Measurements from ENCODE around the gene SAMD10.
"Not testable (repeated sequence)": the region's sequence is repeated elsewhere in the genome, so short reads cannot be mapped to it uniquely, and the experiment has no call there.

Gene SAMD10

DNA sequence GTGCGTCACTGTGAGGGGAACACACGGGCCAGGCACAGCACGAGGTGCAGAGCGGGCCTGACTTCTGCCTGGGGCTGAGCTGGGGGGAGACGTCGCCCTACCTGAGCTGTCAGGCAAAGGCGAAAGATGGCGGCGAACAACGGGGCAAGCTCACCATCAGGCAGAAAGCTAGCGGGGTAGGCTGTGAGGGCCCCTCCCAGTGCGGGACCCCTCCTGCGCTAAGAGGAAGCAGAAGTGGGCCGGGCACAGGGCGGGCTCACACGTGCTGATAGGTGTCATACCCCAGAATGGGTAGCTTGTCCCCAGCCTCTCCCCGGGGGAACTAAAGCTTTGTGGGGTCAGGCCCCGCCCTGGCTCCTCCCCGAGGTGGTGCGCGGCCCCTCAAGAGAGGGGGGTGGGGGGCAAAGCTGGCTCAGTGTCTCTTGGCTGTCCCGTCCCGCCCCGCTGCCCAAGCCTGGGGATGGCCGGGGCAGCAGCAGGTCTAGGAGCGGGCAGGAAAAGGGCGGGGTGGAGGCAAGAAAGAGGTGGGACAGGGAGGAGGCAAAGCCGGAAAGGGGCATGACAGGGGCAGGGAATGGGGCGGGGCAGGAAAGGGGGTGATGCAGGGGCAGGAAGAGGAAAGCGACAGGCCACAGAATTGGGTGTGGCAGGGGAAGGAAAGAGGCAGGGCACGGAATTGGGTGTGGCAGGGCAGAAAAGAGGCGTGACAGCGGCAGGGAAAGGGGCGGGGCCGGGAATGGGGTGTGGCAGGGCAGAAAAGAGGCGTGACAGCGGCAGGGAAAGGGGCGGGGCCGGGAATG, 38.0 kb downstream of the SAMD10 start:
- no peak for DNase-seq (ENCODE audit: low spot score)

DNA sequence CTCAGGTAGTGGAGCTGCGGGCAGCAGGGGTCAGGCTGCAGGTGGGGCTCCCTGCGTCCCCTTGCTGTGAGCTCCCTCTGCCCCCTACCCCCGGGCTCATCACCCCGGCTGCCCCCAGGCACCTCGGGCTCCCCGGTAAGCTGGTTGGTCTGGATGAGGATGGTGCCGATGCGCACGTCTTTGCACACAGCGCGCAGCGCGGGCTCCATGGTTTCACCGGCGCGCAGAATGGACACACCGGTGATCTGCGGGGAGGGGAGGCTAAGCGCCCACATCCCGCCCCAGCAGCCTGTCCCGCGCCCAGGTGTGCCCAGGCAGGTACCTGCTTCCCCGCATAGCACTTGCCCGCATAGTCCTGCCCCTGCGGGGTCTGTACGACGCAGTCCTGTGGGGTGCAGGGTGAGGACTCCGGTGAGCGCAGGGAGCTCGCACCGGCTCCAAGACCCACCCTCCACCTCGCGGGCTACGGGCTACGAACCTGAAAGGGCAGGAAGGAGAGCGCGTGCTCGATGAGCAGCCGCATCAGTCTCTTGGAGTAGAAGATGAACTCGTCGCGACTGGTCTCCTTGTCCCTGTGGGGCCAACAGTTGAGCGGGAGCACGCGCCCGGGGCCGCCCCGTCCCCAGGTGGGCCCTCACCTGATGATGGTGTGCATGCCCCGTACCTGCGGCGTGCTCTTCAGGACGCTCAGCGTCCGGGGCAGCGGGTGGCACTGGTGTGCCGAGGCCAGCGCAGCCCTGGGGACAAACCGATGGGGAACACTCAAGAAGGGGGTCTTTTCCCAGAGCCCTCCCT, 38.8 kb downstream of the SAMD10 start:
- DNase-seq (ENCODE audit: low spot score): no peak

DNA sequence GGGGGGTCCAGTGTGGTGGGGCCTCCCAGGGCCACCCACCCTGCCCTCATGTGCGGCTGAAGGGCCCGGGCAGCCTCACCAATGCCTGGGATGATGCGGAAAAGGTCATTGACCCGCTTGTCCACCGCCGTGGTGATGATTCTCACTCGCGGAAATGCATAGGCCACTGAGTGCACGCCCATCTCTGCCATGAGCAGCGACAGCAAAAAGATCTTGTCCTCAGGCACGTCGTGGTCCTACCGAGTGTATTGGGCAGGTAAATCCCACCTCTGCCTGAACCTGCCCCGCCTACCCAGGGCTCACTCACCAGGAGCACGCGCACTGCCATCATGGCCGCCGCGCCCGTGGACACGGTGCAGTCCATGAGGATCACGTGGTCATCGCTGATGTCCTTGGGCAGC, 39.4 kb downstream of the SAMD10 start:
- no peak for DNase-seq (ENCODE audit: low spot score)

DNA sequence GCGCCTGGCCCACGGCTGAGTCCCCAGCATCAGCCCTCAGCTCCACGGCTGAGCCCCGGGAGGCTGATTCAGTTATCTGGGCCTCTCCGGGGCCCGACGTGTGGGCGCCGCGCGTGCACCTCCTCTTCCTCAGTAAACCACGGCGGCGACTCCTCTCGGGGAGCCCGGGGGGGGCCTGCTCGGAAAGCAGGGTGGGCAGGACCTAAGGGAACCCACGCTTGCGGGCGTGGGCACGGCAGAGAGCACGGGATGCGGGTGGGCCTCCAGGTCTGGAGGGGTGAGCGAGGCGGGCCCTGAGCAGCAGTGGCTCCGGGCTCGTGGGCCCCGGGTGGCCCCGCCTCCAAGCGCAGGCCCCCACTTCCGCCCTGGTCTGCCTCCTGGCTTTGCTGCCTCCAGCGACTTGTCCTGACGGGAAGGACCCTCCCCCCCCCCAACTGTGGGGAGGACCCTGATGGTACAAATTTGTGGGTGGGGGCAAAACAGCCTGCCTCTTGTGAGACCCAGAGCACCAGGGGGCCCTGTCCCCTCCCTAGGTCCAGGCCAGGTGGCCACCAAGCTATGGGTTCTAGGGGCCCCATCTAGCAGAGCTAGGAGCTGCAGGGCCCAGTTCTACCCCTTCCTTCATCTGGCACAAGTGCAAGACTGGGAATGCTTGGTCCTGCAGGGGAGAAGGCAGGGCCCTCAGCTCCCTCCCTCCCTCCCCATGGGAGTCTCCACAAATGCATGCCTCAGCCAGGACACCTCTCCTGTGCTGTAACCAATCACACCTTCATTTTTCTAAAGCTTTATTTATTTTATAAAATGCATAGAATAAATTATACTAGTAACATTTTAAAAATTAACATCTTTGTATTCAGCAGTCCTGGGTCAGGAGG, 40.1 kb downstream of the SAMD10 start:
- no peak for DNase-seq (ENCODE audit: low spot score)

DNA sequence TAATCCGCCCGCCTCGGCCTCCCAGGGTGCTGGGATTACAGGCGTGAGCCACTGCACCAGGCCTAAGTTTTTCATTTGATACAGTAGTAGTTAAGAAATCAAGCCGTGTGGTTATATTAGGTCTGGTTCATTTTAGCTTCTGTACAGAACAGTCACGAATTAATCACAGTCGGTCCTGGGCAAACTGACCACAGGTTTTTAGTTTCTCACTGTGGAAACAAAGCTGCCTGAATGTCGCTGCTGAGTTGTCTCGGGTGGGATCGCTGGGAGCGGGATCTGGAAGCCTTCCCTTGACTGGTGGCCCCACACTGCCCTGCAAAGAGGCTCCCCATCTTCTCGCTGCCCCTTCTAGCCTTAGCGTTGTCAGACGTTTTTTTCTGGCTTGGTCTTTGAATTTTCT, 41.8 kb downstream of the SAMD10 start:
- no peak for DNase-seq (ENCODE audit: low spot score)

DNA sequence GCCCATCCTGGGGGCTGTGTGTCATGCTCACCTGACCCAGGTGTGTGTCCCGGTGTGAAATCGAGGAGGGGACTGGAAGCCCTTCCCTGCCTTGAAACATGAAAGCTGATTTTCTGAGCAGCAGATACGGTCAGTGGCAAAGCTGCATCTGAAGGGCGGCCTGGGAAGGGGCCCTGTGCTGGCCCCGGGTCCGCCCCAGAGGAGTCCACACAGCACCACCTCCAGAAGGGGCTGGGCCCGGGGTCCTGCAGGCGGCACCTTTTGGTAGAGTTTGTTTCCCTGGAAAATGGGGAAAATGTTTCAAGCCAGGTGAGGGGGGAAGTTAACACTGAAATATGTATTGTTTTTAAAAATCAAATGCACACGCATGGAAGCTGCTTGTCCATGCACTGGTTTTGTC, 44.0 kb downstream of the SAMD10 start:
- no peak for DNase-seq (ENCODE audit: low spot score)

DNA sequence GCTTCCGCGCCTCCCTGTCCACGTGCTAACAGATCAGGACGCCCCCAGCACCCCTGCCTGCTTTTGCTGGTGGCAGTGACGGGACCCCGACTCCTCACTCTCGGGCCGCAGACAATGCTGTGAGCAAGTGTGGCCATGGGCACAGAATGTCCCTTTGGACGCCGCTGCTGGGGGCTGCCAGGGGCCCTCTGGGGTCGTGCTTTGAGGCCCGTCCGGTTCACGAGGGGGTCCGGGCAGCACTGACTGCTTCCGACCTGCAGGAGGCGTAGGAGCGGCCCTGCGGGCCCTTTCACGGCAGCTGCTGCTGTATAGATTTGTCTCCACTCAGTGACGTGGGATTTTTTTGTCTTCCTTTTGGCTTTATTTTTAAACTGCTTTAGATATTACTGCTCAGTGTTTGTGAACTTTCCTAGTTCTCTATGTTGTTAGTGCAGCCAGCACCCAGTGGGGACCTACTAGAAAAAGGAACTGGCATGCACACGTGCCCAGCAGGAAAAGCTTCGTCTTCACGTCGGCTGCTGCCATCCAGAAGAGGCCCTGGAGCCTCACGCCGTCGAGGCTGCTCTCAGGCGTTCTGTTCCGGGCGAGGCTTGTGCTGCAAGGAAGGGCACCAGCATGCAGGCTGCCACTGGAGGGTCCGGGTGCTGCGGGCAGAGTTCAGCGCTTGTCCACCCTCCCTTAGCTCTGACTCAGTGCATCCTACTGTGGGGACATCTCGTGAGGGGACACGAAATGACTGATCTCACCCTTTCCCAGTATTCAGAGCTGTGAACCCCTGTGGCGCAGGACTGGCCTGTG, 45.0 kb downstream of the SAMD10 start:
- DNase-seq (ENCODE audit: low spot score): no peak

DNA sequence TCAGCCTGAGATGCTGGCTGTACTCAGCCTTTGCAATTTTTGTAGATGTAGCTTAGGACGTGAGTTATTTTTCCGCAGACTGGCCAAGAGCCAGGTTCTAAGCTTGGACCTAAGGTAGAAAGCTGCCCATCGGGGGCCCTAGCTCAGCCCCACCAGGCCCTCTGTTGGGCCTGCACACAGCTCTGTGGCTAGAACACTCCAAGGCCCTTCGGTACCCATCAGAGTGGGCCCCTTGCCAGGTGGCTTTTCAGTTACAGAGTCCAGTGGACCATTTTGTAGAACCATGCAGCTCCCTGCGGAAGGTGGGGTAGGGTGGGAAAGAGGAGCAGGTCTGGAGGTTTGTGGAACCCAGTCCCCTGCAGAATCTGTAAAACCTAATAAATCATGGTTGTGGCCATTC, 45.8 kb downstream of the SAMD10 start:
- no peak for DNase-seq (ENCODE audit: low spot score)

DNA sequence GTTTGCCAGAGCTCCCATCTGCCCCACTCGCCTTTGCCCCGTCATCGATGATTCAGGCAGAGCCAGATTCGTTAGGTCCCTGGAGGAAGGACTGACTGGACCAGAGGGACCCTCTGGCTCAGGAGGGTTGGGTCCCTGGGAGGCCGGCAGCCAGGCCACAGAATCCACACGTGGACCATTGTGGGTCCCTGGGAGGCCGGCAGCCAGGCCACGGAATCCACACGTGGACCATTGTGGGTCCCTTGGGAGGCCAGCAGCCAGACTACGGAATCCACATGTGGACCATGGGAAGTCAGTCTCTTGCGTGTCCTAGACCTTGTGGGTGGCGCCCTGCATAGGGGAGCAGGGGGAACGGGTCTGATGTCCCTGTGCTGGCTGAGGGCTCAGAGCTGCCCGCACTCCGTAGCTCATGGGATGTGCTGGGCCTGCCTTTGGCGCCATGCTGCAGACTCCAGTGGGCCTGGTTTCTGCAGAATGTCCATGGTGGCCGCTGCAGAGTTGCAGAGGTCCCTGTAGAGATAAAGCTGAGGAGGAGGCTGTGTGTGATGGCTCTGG, 46.8 kb downstream of the SAMD10 start:
- DNase-seq (ENCODE audit: low spot score): no peak

DNA sequence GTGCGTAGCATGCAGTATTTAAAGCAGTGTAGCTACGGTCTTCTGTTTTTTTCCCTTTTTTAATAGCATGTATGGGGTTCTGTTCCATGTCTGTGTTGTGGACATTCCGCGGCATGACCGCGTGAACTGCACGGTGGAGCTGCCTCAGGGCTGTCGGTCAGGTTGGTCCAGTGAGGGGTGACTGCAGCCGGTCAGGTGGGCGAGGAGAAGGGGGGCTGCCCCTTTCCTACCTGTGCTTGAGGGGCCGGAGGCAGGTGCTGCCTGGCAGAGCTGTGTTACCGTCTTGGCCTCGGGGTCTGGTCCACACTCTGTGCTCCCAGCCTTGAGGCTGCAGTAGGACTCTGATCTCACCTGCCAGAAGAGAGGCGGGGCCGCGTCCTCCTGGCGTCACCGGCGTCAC, 47.7 kb downstream of the SAMD10 start:
- no peak for DNase-seq (ENCODE audit: low spot score)

DNA sequence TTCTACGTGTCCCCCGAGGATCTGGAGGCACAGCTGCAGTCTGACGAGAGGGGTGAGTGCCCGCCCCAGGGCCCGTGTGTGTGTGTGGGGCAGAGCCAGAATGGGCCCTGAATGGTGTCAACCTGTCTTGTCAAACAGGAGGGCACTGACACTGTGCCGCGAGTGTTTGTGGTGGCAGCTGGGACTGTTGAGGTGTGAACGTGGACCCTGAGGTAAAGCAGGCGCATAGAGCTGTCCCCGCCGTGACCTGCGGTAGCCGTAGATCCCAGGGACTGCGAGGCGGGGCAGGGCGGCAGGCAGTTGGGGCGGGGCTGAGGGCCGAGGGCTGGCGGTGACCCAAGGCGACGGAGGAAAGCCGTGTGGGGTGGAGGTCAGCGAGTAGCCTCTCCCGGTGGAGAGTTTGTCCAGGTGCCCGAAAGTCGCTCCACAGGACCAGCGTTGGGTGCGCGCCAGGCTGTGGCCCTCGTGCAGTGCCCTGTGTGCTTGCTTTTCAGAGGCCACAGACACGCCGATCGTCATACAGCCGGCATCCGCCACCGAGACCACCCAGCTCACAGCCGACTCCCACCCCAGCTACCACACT, 48.4 kb downstream of the SAMD10 start:
- DNase-seq (ENCODE audit: low spot score): no peak

DNA sequence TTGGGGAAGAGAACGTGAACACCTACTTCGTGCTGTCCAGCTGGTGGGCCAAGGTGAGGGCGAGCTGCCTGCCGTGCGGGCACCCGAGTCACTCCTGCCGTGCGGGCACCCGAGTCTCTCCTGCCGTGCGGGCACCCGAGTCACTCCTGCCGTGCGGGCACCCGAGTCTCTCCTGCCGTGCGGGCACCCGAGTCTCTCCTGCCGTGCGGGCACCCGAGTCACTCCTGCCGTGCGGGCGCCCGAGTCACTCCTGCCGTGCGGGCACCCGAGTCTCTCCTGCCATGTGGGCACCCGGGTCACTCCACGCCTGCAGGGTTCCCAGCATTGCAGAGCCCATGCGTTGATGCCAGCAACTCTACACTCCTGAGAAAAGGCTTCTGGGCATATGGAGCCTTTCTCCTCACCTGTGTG, 50.0 kb downstream of the SAMD10 start:
- not testable (repeated sequence) for DNase-seq (ENCODE audit: low spot score)

DNA sequence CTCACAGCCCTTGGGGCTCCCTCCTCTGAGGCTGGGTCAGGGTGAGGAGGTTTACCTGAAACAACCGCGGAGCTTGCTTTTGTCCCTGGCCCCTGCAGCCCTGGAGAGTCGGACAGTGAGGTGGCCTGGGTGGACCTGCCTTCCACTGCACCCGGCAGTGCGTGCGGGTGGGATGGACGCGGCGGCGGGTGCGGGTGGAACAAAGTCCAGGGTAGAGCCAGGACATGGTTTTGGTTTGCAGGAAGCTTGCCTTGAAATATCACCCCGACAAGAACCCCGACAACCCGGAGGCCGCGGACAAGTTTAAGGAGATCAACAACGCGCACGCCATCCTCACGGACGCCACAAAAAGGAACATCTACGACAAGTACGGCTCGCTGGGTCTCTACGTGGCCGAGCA, 50.4 kb downstream of the SAMD10 start:
- DNase-seq (ENCODE audit: low spot score): no peak

DNA sequence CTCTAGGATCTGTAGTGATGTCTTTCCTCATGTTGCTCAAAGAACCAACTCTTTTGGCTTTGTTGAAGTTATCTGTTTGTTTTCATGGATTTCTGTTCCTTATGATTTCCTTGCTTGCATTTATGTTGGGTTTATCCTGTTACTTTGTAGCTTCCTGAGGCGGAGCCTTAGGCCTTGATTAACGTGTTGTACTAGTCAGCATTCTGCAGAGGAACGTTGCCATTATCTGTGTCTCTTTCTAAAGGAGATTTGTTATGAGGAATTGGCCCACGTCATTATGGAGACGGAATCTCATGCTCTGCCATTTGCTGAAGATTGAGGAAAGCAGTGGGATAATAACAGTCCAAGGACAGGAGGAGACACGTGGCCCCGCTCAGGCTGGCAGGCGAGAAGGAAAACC, 53.1 kb downstream of the SAMD10 start:
- DNase-seq (ENCODE audit: low spot score): no peak

DNA sequence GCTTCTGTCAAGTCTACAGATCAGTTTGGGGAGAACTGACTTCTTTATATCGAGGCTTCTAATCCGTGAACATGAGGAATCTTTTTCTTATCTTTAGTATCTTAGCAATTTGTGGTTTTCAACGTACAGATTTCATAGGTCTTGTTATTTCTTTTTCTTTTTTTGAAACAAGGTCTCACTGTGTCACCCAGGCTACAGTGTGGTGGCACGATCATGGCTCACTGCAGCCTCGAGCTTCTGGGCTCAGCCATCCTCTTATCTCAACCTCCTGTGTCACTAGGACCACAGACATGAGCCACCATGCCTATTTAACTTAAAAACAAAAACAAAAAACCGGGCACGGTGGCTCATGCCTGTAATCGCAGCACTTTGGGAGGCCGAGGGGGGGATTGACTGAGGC, 55.2 kb downstream of the SAMD10 start:
- no peak for DNase-seq (ENCODE audit: low spot score)
